GM06990 (cell line): ENCODE results near the gene PLCZ1.
"Not testable (repeated sequence)": the region's sequence is repeated elsewhere in the genome, so short reads cannot be mapped to it uniquely, and the experiment has no call there.

Experiments used
- DNase-seq: peaks from one replicate; pipeline ENCODE4 v3.0.0-alpha.2; 2011; ENCODE audit not compliant: insufficient read length; ENCODE audit errors: extremely low read depth
- H3K27me3 ChIP-seq: replicated peaks from 2 replicates; pipeline ENCODE4 v1.6.0; 2011; ENCODE audit warnings: low read length; ENCODE audit not compliant: control insufficient read depth, insufficient read depth
- H3K36me3 ChIP-seq: 2 replicates; pipeline ENCODE4 v1.5.1; 2011; ENCODE audit warnings: low read length; ENCODE audit not compliant: control insufficient read depth, insufficient read depth
- H3K4me3 ChIP-seq: replicated peaks from 2 replicates; pipeline ENCODE4 v1.5.1; 2011; ENCODE audit warnings: low read depth, mild to moderate bottlenecking, control low read depth, low read length
- TF ChIP-seq, protein P1 (sequence below): IDR thresholded peaks from 2 replicates; pipeline ENCODE4 v1.5.1; 2011; ENCODE audit warnings: low read length, control low read depth, mild to moderate bottlenecking, inconsistent platforms; ENCODE audit not compliant: insufficient read depth, poor library complexity, severe bottlenecking

Gene PLCZ1

DNA sequence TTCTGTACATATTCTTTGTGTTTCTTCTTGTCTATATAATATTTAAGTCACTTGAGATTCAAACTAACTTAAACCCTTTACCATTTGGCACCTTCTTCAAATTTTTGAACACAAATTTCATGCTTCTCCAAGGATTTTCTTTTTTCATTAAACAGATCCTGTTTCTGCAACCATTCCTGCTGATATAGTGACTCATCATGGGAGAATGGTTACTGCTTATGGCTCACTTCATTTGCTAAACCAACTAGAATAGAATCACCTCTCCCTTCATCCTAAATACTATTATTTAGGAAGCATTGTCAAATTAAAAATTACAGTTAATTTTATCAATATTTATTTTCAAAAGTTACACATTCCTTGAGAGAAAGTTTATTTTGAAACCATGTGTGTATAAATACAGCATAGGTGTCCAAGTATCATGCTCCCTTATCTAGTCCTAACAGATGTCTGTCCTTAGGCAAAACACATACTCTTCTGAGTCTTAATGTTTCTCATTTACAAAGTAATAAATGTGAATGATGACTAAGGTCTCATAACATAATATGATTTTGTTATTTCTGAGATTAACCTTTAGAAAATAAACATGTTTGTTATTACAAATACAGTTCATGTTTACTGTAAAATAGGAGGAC, 40.7 kb downstream of the PLCZ1 start:
- H3K4me3 ChIP-seq: no peak overlapping the region
- H3K27me3 ChIP-seq: no peaks in the 10 kb centered on the region
- TF ChIP-seq, protein P1, sequence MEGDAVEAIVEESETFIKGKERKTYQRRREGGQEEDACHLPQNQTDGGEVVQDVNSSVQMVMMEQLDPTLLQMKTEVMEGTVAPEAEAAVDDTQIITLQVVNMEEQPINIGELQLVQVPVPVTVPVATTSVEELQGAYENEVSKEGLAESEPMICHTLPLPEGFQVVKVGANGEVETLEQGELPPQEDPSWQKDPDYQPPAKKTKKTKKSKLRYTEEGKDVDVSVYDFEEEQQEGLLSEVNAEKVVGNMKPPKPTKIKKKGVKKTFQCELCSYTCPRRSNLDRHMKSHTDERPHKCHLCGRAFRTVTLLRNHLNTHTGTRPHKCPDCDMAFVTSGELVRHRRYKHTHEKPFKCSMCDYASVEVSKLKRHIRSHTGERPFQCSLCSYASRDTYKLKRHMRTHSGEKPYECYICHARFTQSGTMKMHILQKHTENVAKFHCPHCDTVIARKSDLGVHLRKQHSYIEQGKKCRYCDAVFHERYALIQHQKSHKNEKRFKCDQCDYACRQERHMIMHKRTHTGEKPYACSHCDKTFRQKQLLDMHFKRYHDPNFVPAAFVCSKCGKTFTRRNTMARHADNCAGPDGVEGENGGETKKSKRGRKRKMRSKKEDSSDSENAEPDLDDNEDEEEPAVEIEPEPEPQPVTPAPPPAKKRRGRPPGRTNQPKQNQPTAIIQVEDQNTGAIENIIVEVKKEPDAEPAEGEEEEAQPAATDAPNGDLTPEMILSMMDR: no peak
- no peak for DNase-seq
- no peaks in the 10 kb centered on the region for H3K36me3 ChIP-seq

DNA sequence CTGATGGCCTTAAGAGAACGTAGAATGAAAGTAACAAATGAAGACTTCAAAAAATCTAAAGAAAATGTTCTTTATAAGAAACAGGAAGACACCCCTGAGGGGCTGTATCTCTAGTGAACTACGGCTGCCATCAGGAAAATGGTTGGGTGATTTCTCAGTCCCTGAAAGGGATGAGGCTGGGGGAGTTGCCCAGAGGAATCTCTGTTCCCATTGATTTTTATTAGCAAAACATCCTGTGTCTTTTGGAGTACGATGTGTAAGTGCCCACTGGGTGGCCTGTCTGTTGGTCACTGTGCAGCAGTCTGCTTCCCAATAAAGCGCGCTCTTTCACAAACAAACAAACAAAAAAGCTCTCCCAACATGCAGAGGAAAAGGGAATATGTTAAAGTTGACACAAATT, 43.8 kb downstream of the PLCZ1 start:
- DNase-seq, H3K27me3 ChIP-seq, H3K36me3 ChIP-seq, H3K4me3 ChIP-seq: not testable (repeated sequence)

DNA sequence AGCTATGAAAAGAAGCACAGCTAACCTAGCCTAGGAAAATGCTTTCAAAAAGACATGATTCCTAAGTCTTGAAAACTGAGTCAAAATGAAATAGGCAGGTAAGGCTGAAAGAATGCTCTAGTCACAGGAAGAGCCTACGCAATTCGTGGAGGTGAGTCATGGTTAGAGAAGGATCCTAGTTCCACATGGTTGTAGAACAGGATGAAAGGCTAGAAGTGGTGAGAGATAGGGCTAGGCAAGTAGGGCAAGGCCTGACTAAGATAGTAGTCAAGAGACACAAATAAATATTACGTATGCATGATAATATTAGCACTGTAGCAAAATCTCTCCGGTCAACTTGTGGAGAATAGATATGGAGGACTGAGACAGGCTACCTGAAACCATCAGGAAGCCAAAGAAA, 47.2 kb downstream of the PLCZ1 start:
- no peak for DNase-seq
- Histone ChIP-seq H3K36me3 (no peaks in the 10 kb centered on the region), H3K27me3 (no peaks in the 10 kb centered on the region), H3K4me3 (no peak overlapping the region)
- TF ChIP-seq, protein P1: no peak

GRCh38 chr12:18689771-18690170, 48.0 kb downstream of the PLCZ1 start:
- no peak for DNase-seq

DNA sequence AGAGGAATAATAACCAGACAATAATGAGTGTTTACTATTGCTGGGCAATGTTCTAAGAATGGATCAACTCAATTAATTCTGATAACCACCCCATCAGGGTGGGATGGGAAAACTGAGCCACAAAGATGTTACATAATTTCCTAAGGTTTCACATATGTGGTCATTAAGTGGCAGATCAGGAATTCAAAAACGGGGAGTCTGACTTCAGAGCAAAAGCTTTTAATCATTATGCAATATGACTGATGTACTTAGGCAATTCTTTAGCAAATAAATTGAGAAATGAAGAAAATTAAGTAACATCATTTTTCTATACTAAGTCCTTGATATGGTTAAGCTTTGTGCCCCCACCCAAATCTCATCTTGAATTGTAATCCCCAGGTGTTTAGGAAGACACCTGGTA, 53.4 kb downstream of the PLCZ1 start:
- TF ChIP-seq, protein P1: no peak
- H3K27me3 ChIP-seq: no peaks in the 10 kb centered on the region
- no peak for DNase-seq
- no peak overlapping the region for H3K4me3 ChIP-seq
- H3K36me3 ChIP-seq: no peaks in the 10 kb centered on the region

More at GRCh38 chr12:18689771-18690170, 48.0 kb downstream of the PLCZ1 start:
- TF ChIP-seq, protein P1: no peak
- H3K4me3 ChIP-seq: no peak overlapping the region
- no peaks in the 10 kb centered on the region for H3K36me3 ChIP-seq
- no peaks in the 10 kb centered on the region for H3K27me3 ChIP-seq

GRCh38 chr12:18683327-18684013, 54.3 kb downstream of the PLCZ1 start:
- DNase-seq: no peak
- TF ChIP-seq, protein P1: no peak

More at GRCh38 chr12:18683327-18684013, 54.3 kb downstream of the PLCZ1 start:
- Histone ChIP-seq H3K4me3 (no peak overlapping the region), H3K36me3 (no peaks in the 10 kb centered on the region), H3K27me3 (no peaks in the 10 kb centered on the region)
